GM23338 (cell line): ENCODE data around the gene RAB44. TPM values are rescaled to one million over a fixed set of nuclear protein-coding genes. Genes with fewer than 3 reads are reported as not detected.

Experiments
- ATAC-seq: fragments of 200-7000 bp; cut with Tn5 transposase; 3 replicates; pipeline ENCODE4 v1.9.1; 2020
- DNase-seq: peaks from one replicate; pipeline ENCODE4 v3.0.0-alpha.2; 2015; ENCODE audit warnings: low spot score
- H2AFZ ChIP-seq: fragments of 200-600 bp; sonication (generic); 2 replicates; pipeline ENCODE4 v1.8.0; 2016; ENCODE audit warnings: antibody characterized with exemption, mild to moderate bottlenecking, moderate library complexity
- H3F3A ChIP-seq: fragments of 200-600 bp; sonication (generic); replicated peaks from 2 replicates; pipeline ENCODE4 v1.8.0; 2017; ENCODE audit warnings: antibody characterized with exemption, mixed run types, low read depth
- H3K27ac ChIP-seq: fragments of 200-600 bp; sonication (generic); 2 replicates; pipeline ENCODE4 v1.6.1; 2016; ENCODE audit warnings: low read depth
- H3K27me3 ChIP-seq: fragments of 200-600 bp; sonication (generic); 2 replicates; pipeline ENCODE4 v1.8.0; 2016; ENCODE audit warnings: mild to moderate bottlenecking, mixed run types, moderate library complexity; ENCODE audit not compliant: insufficient read depth
- H3K36me3 ChIP-seq: fragments of 200-600 bp; sonication (generic); 2 replicates; pipeline ENCODE4 v1.8.0; 2016; ENCODE audit warnings: mild to moderate bottlenecking; ENCODE audit not compliant: insufficient read depth
- H3K4me1 ChIP-seq: fragments of 200-600 bp; sonication (generic); 2 replicates; pipeline ENCODE4 v1.8.0; 2016; ENCODE audit warnings: mild to moderate bottlenecking, moderate library complexity; ENCODE audit not compliant: insufficient read depth
- H3K4me2 ChIP-seq: fragments of 200-600 bp; sonication (generic); 2 replicates; pipeline ENCODE4 v1.7.1; 2017; ENCODE audit warnings: mixed run types
- H3K4me3 ChIP-seq: fragments of 200-600 bp; sonication (generic); 2 replicates; pipeline ENCODE4 v1.6.1; 2016; ENCODE audit warnings: mixed run types
- H3K79me2 ChIP-seq: fragments of 200-600 bp; sonication (generic); replicated peaks from 2 replicates; pipeline ENCODE4 v1.8.0; 2017; ENCODE audit warnings: mild to moderate bottlenecking; ENCODE audit not compliant: insufficient read depth
- H3K9me2 ChIP-seq: fragments of 200-600 bp; sonication (generic); 2 replicates; pipeline ENCODE4 v1.8.0; 2017; ENCODE audit not compliant: insufficient read depth
- H4K20me1 ChIP-seq: fragments of 200-600 bp; sonication (generic); replicated peaks from 2 replicates; pipeline ENCODE4 v1.8.0; 2017; ENCODE audit warnings: mild to moderate bottlenecking; ENCODE audit not compliant: insufficient read depth
- H3K27ac Mint-ChIP-seq: 2 replicates; pipeline ENCODE4 v1.8.0; 2020; ENCODE audit warnings: inconsistent platforms, mild to moderate bottlenecking, moderate library complexity, mixed read lengths
- H3K27me3 Mint-ChIP-seq: 3 replicates; pipeline ENCODE4 v1.8.0; 2022; ENCODE audit warnings: low read depth, mild to moderate bottlenecking, moderate library complexity, mixed read lengths, inconsistent platforms; ENCODE audit not compliant: insufficient read depth, poor library complexity
- H3K36me3 Mint-ChIP-seq: 3 replicates; pipeline ENCODE4 v1.8.0; 2021; ENCODE audit warnings: low read depth, mild to moderate bottlenecking, inconsistent platforms, moderate library complexity, mixed read lengths
- H3K4me1 Mint-ChIP-seq: 3 replicates; pipeline ENCODE4 v1.8.0; 2020; ENCODE audit warnings: mild to moderate bottlenecking, inconsistent platforms, mixed read lengths
- H3K4me3 Mint-ChIP-seq: 3 replicates; pipeline ENCODE4 v1.8.0; 2021; ENCODE audit warnings: moderate library complexity, mild to moderate bottlenecking, inconsistent platforms, mixed read lengths
- H3K9me3 Mint-ChIP-seq: 3 replicates; pipeline ENCODE4 v1.8.0; 2020; ENCODE audit warnings: moderate library complexity, mild to moderate bottlenecking, inconsistent platforms, mixed read lengths
- CREB1 ChIP-seq: fragments of 250-450 bp; sonication (Bioruptor Pico); IDR thresholded peaks from 2 replicates; pipeline ENCODE4 v1.5.0; 2020; ENCODE audit warnings: low read depth, mild to moderate bottlenecking, moderate library complexity
- CTCF ChIP-seq, 2 experiments: fragments of 200-600 bp in 1 of 2; sonication (generic) in 1 of 2; conservative IDR thresholded peaks; 2 replicates each; pipeline versions ENCODE4 v1.5.1 to v1.6.1; 2016 to 2017; ENCODE audit warnings: antibody characterized with exemption in 2 of 2, low read depth in 2 of 2, mild to moderate bottlenecking in 2 of 2, moderate library complexity in 1 of 2
- ETS1 ChIP-seq: IDR thresholded peaks from 2 replicates; pipeline ENCODE4 v1.6.1; 2016; ENCODE audit warnings: antibody characterized with exemption
- EZH2phosphoT487 ChIP-seq: fragments of 200-600 bp; sonication (generic); IDR thresholded peaks from one replicate; pipeline ENCODE4 v1.8.1; 2018; ENCODE audit warnings: antibody characterized with exemption; ENCODE audit not compliant: unreplicated experiment
- JUNB ChIP-seq: IDR thresholded peaks from one replicate; pipeline ENCODE4 v1.6.1; 2016; ENCODE audit warnings: antibody characterized with exemption; ENCODE audit not compliant: unreplicated experiment
- NANOG ChIP-seq: IDR thresholded peaks from 2 replicates; pipeline ENCODE4 v1.6.1; 2016; ENCODE audit warnings: antibody characterized with exemption, borderline replicate concordance
- POLR2AphosphoS5 ChIP-seq: IDR thresholded peaks from 2 replicates; pipeline ENCODE4 v1.6.1; 2016; ENCODE audit warnings: antibody characterized with exemption, low read depth
- STAT1 ChIP-seq: IDR thresholded peaks from one replicate; pipeline ENCODE4 v1.6.1; 2016; ENCODE audit warnings: antibody characterized with exemption; ENCODE audit not compliant: unreplicated experiment
- ZNF331 ChIP-seq: fragments of 250-450 bp; sonication (Bioruptor Pico); IDR thresholded peaks from 2 replicates; pipeline ENCODE4 v1.5.0; 2020; ENCODE audit warnings: low read depth, mild to moderate bottlenecking, moderate library complexity
- polyA plus RNA-seq: library from polyadenylated mRNA; unstranded; fragments of >200 nt; fragmentation: Nextera tagmentation; extraction: Ambion mirVana; gene quantifications from 2 replicates; pipeline ENCODE4 v1.2.1, GENCODE V29; 2016
- total RNA-seq: library from RNA; depleted of rRNA; stranded (reverse); fragments of >200 nt; shearing (Covaris generic); gene quantifications from 2 replicates; pipeline ENCODE4 v1.2.3, GENCODE V29; 2014

The RAB44 gene
- total and polyA plus RNA-seq, 2 experiments from 2014 or later: not detected

GRCh38 chr6:36746251-36746650, 48.6 kb downstream of the RAB44 start:
- no peak overlapping the region for H3K27ac Mint-ChIP-seq
- Histone ChIP-seq H3F3A (no peaks in the 10 kb centered on the region), H3K36me3 (no peaks in the 10 kb centered on the region), H3K4me2 (no peak overlapping the region), H3K27me3 (no peaks in the 10 kb centered on the region), H2AFZ (no peak overlapping the region), H3K4me1 (no peaks in the 10 kb centered on the region), H3K27ac (no peak overlapping the region), H3K4me3 (no peak overlapping the region), H3K79me2 (no peaks in the 10 kb centered on the region), H4K20me1 (no peaks in the 10 kb centered on the region), H3K9me2 (no peaks in the 10 kb centered on the region)
- peaks cover 6% of the 10 kb centered on the region; the same call in 2 of the 3 replicates for H3K4me1 Mint-ChIP-seq
- no peak for DNase-seq
- no peak for ATAC-seq
- TF ChIP-seq STAT1 (no peak), EZH2phosphoT487 (no peak), NANOG (no peak), POLR2AphosphoS5 (no peak), CREB1 (CRISPR knock-in tag) (no peak), ETS1 (no peak), CTCF (conservative IDR thresholded peaks at IDR 0.05; ENCODE audit: low read depth in 2 of 2) (no peak), JUNB (no peak)
- H3K9me3 Mint-ChIP-seq: peaks cover 11% of the 10 kb centered on the region; the same call in 2 of the 3 replicates
- peaks cover 18% of the 10 kb centered on the region for H3K27me3 Mint-ChIP-seq
- no peaks in the 10 kb centered on the region for H3K36me3 Mint-ChIP-seq
- H3K4me3 Mint-ChIP-seq: no peak overlapping the region

- no peaks in the 10 kb centered on the region for H3K36me3 Mint-ChIP-seq
- no peak for ATAC-seq
Observed at GRCh38 chr6:36749829-36750489, 52.3 kb downstream of the RAB44 start.

More at GRCh38 chr6:36749829-36750489, 52.3 kb downstream of the RAB44 start:
- no peak overlapping the region for H3K4me3 ChIP-seq
- H3F3A ChIP-seq: no peaks in the 10 kb centered on the region
- no peak overlapping the region for H3K4me3 Mint-ChIP-seq
- H3K4me1 ChIP-seq: no peaks in the 10 kb centered on the region
- H3K4me1 Mint-ChIP-seq: peaks cover 8% of the 10 kb centered on the region
- H3K36me3 ChIP-seq: no peaks in the 10 kb centered on the region
- DNase-seq: no peak
- no peaks in the 10 kb centered on the region for H3K27me3 ChIP-seq
- H3K27me3 Mint-ChIP-seq: peaks cover 15% of the 10 kb centered on the region
- no peaks in the 10 kb centered on the region for H3K79me2 ChIP-seq
- peaks cover 11% of the 10 kb centered on the region; the same call in 2 of the 3 replicates for H3K9me3 Mint-ChIP-seq
- no peak for TF ChIP-seq STAT1
- TF ChIP-seq ZNF331 (CRISPR knock-in tag): no peak
- no peak for TF ChIP-seq CTCF (conservative IDR thresholded peaks at IDR 0.05; ENCODE audit: low read depth in 2 of 2)
- no peak for TF ChIP-seq ETS1
- no peak for TF ChIP-seq EZH2phosphoT487
- no peaks in the 10 kb centered on the region for H3K9me2 ChIP-seq
- H3K27ac Mint-ChIP-seq: no peak overlapping the region
- H3K27ac ChIP-seq: no peak overlapping the region
- no peak overlapping the region for H3K4me2 ChIP-seq
- H4K20me1 ChIP-seq: no peaks in the 10 kb centered on the region
- no peak overlapping the region for H2AFZ ChIP-seq
